ENCODE measurements around the gene CALML5. TPM values are rescaled to one million over a fixed set of nuclear protein-coding genes. Genes with fewer than 3 reads are reported as not detected.

The CALML5 gene
- total RNA-seq, 1 experiment from 2014 or later: not detected

DNA sequence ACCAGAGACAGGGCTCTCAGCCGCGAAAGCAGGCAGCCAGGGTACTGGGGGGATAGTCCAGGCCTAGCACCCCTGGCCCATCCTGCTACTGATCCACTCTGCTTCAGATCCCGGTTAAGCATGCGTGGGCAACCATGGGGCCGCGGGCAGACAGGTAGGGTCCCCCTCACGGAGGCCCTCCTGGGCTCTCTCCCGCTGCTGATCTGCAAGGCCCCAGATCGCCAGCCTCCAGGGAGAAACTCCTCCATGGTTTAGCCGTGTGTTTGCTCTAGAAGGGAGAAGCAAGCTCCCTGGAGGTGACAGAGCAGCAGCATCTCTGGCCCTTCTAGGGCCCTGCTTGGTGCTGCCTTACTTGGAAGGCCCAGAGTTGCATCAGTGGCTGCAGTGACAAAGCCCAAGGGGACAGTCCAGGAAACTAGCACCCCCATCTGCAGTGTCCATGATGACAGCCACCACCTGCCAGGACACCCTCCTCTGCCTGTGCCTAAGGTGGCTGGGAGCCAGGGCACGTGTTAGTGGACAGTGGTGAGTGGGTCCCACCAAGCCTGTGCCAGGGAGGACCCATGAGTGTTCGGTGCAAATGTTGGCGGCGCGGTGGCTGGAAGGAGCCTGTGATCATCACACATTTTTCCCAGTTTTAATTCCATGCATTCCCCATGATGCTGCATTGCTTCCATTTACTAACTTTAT is 29.2 kb downstream of the CALML5 start:
- intact Hi-C loops (cut with micrococcal nuclease): no loop called here
- Mint-ChIP-seq H3K4me1 (ENCODE audit: insufficient read depth, unreplicated experiment) (peaks cover 17% of the 10 kb centered on the region), H3K36me3 (ENCODE audit: insufficient read depth, unreplicated experiment) (peaks cover 6% of the 10 kb centered on the region), H3K4me3 (ENCODE audit: unreplicated experiment) (no peak overlapping the region), H3K9me3 (ENCODE audit: unreplicated experiment) (no peaks in the 10 kb centered on the region), H3K27me3 (ENCODE audit: insufficient read depth, unreplicated experiment) (no peaks in the 10 kb centered on the region), H3K27ac (ENCODE audit: low read depth, unreplicated experiment) (no peak overlapping the region)
- ChIA-PET CTCF (no interaction called here), POLR2A (no interaction called here)
- no peak for DNase-seq (ENCODE audit: unreplicated experiment)
- no peak for TF ChIP-seq CTCF (IDR thresholded peaks at IDR 0.05; ENCODE audit: unreplicated experiment)
- no TSS peak for BruUV-seq (replicated peaks)

GRCh38 chr10:5469353-5470061 is 29.9 kb downstream of the CALML5 start:
- no peak for DNase-seq (ENCODE audit: unreplicated experiment)
- Mint-ChIP-seq H3K36me3 (ENCODE audit: insufficient read depth, unreplicated experiment) (peaks cover 6% of the 10 kb centered on the region), H3K4me3 (ENCODE audit: unreplicated experiment) (no peak overlapping the region), H3K4me1 (ENCODE audit: insufficient read depth, unreplicated experiment) (peaks cover 19% of the 10 kb centered on the region), H3K9me3 (ENCODE audit: unreplicated experiment) (no peaks in the 10 kb centered on the region), H3K27ac (ENCODE audit: low read depth, unreplicated experiment) (no peak overlapping the region), H3K27me3 (ENCODE audit: insufficient read depth, unreplicated experiment) (no peaks in the 10 kb centered on the region)
- CTCF ChIA-PET: no interaction called here
- TF ChIP-seq CTCF (IDR thresholded peaks at IDR 0.05; ENCODE audit: unreplicated experiment): no peak
- POLR2A ChIA-PET: interaction anchor here (1.0 to 3.3 kb wide), 2 partner anchors 8 to 145 kb away, joined by 3 to 13 read pairs; no protein-coding TSS in a partner anchor
- BruUV-seq (replicated peaks): no TSS peak
- intact Hi-C loops (cut with micrococcal nuclease): loop anchor here (5.0 kb wide), 1 partner anchor 68 kb away; no protein-coding TSS in a partner anchor

GRCh38 chr10:5468262-5469106 is 30.9 kb downstream of the CALML5 start:
- BruUV-seq (replicated peaks): no TSS peak
- no peak for DNase-seq (ENCODE audit: unreplicated experiment)
- Mint-ChIP-seq H3K36me3 (ENCODE audit: insufficient read depth, unreplicated experiment) (peaks cover 7% of the 10 kb centered on the region), H3K4me1 (ENCODE audit: insufficient read depth, unreplicated experiment) (peaks cover 19% of the 10 kb centered on the region), H3K9me3 (ENCODE audit: unreplicated experiment) (peaks cover 5% of the 10 kb centered on the region), H3K4me3 (ENCODE audit: unreplicated experiment) (no peak overlapping the region), H3K27me3 (ENCODE audit: insufficient read depth, unreplicated experiment) (no peaks in the 10 kb centered on the region), H3K27ac (ENCODE audit: low read depth, unreplicated experiment) (no peak overlapping the region)
- ChIA-PET CTCF (interaction anchor here (0.6 to 2.3 kb wide), 3 partner anchors 15 to 155 kb away, joined by 3 to 11 read pairs (median 5); no protein-coding TSS in a partner anchor), POLR2A (interaction anchor here (0.6 to 5.2 kb wide), 11 partner anchors 9 to 212 kb away, joined by 3 to 45 read pairs (median 13); no protein-coding TSS in a partner anchor)
- intact Hi-C loops (cut with micrococcal nuclease): loop anchor here (5.0 kb wide), 1 partner anchor 69 kb away; no protein-coding TSS in a partner anchor
- no peak for TF ChIP-seq CTCF (IDR thresholded peaks at IDR 0.05; ENCODE audit: unreplicated experiment)

All from MCF 10A (cell line).